CD4-positive, alpha-beta T cell (primary cell): ENCODE results near the gene NKTR. TPM values are rescaled to one million over a fixed set of nuclear protein-coding genes. Genes with fewer than 3 reads are reported as not detected.

ENCODE experiments used
- ATAC-seq: fragments of 200-7000 bp; cut with Tn5 transposase; one replicate; pipeline ENCODE4 v1.10.0; 2022; ENCODE audit warnings: mild to moderate bottlenecking; ENCODE audit not compliant: poor library complexity
- CTCF ChIA-PET: fragments of 350-600 bp; sonication (Branson Sonifier 250); formaldehyde crosslinking; loops from one replicate; lab custom pipeline; 2021; ENCODE audit warnings: antibody characterized with exemption, inconsistent platforms; lab: Charles Lee
- POLR2A ChIA-PET: fragments of 350-600 bp; sonication (Branson Sonifier 250); formaldehyde crosslinking; loops from one replicate; lab custom pipeline; 2021; ENCODE audit warnings: antibody characterized with exemption, inconsistent platforms; lab: Charles Lee
- DNase-seq, 14 experiments: peaks; one replicate each; pipeline ENCODE4 v3.0.0-alpha.2; 2013 to 2020; ENCODE audit warnings: mixed read lengths in 2 of 14
- H3K27ac ChIP-seq, 2 donors: one replicate each; pipeline versions ENCODE4 v1.5.1 to v1.7.0; 2013; ENCODE audit warnings: low read length in 2 of 2, low read depth in 1 of 2, mild to moderate bottlenecking in 1 of 2
- H3K27me3 ChIP-seq, 2 experiments: 1 replicate in 1 of 2; 2 replicates in 1 of 2; pipeline versions ENCODE4 v1.6.1 to v1.7.0; 2013; ENCODE audit warnings: low read length in 2 of 2, control low read depth in 1 of 2, mild to moderate bottlenecking in 1 of 2, moderate library complexity in 1 of 2; ENCODE audit not compliant: insufficient read depth in 2 of 2, control insufficient read depth in 1 of 2
- H3K36me3 ChIP-seq: one replicate; pipeline ENCODE4 v1.6.1; 2013; ENCODE audit warnings: low read length, control low read depth; ENCODE audit not compliant: insufficient read depth
- H3K4me1 ChIP-seq: one replicate; pipeline ENCODE4 v1.6.1; 2013; ENCODE audit warnings: low read length, control low read depth; ENCODE audit not compliant: insufficient read depth
- H3K4me3 ChIP-seq: one replicate; pipeline ENCODE4 v1.5.1; 2013; ENCODE audit warnings: mild to moderate bottlenecking, low read length, moderate library complexity
- H3K9me3 ChIP-seq, 2 experiments: 1 replicate in 1 of 2; 2 replicates in 1 of 2; pipeline versions ENCODE4 v1.6.1 to v1.7.0; 2013; ENCODE audit warnings: low read length in 2 of 2, mild to moderate bottlenecking in 2 of 2, control low read depth in 1 of 2, moderate library complexity in 1 of 2; ENCODE audit not compliant: control insufficient read depth in 1 of 2, insufficient read depth in 1 of 2
- H3K27ac Mint-ChIP-seq: one replicate; pipeline ENCODE4 v1.8.0; 2020; ENCODE audit warnings: mixed read lengths
- H3K27me3 Mint-ChIP-seq: one replicate; pipeline ENCODE4 v1.8.0; 2021; ENCODE audit warnings: mixed read lengths
- H3K36me3 Mint-ChIP-seq: one replicate; pipeline ENCODE4 v1.8.0; 2021; ENCODE audit warnings: low read depth, mixed read lengths
- H3K4me1 Mint-ChIP-seq: one replicate; pipeline ENCODE4 v1.8.0; 2021; ENCODE audit warnings: low read depth, mixed read lengths
- H3K4me3 Mint-ChIP-seq: one replicate; pipeline ENCODE4 v1.8.0; 2020; ENCODE audit warnings: mild to moderate bottlenecking, mixed read lengths
- H3K9me3 Mint-ChIP-seq: one replicate; pipeline ENCODE4 v1.8.0; 2020; ENCODE audit warnings: mixed read lengths
- CTCF ChIP-seq: fragments of 200-600 bp; IDR thresholded peaks from one replicate; pipeline ENCODE4 v1.8.0; 2022; ENCODE audit warnings: antibody characterized with exemption, mild to moderate bottlenecking
- intact Hi-C, 2 experiments: fragments of 100-400 bp; cut with DNase I in 1 of 2; cut with micrococcal nuclease in 1 of 2; formaldehyde crosslinking; loops; one replicate each; pipeline versions ENCODE4 v1.15.1 to v1.9.0; 2023 to 2025; cut with DNase I, micrococcal nuclease
- total RNA-seq, 174 experiments: library from RNA in 2 of 174; stranded (reverse) in 2 of 174; gene quantifications; one replicate each; pipeline ENCODE4 v1.2.3 and lab custom pipeline; 2021 to 2026

NKTR gene
- total RNA-seq, 2 experiments from 2014 or later, result 236 to 249 TPM

DNA sequence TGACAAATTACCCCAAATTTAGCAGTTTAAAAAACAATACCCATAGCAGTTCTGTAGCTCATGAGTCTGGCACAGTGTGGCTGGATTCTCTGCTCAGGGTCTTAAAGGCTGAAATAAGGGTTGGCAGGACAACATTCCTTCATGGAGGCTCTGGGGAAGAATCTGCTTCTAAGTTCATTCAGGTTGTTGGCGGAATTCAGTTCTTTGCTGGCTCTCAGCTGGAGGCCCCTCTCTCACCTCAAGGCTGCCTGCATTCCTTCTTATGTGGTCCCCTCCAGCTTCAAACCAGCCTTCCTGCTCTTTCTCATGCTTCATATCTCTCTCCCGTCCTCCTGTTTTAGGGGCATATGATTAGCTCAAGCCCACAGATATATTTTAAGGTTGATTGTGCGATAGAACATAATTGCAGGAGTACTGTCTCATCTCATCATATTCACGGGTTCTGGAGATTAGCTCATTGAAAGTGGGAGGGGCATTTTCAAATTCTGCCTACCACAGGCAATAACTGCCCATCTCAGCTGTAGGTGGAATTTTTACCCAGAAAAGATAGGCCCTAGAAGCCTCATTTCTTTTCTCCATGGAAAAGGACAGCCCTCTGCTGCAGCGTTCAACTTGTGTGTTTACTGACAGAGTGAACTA lies 47.5 kb downstream of the NKTR start:
- H3K36me3 ChIP-seq, result peaks cover 53% of the 10 kb centered on the region
- H3K27ac ChIP-seq, result no peak overlapping the region
- H3K27me3 ChIP-seq, result no peaks in the 10 kb centered on the region
- TF ChIP-seq CTCF, result no peak
- H3K27ac Mint-ChIP-seq, result peak overlapping the region; percentile 67
- intact Hi-C loops, result loop anchor here in 1 of 2 experiments (5.0 kb wide), 1 partner anchor 36 kb away; no protein-coding TSS in a partner anchor
- ATAC-seq (no peak), DNase-seq (no peak)
- H3K9me3 Mint-ChIP-seq, result no peaks in the 10 kb centered on the region
- no peaks in the 10 kb centered on the region for H3K9me3 ChIP-seq
- H3K4me3 ChIP-seq, result no peak overlapping the region
- no peaks in the 10 kb centered on the region for H3K27me3 Mint-ChIP-seq
- H3K4me1 Mint-ChIP-seq, result peaks cover 27% of the 10 kb centered on the region
- H3K4me3 Mint-ChIP-seq, result no peak overlapping the region
- ChIA-PET POLR2A (interaction anchor here (0.9 to 1.1 kb wide), 2 partner anchors 9 to 1415 kb away, joined by 3 to 4 read pairs; no protein-coding TSS in a partner anchor), CTCF (interaction anchor here (1.3 to 2.2 kb wide), 2 partner anchors 11 to 14 kb away, joined by 3 to 5 read pairs; no protein-coding TSS in a partner anchor)
- H3K36me3 Mint-ChIP-seq, result peaks cover 56% of the 10 kb centered on the region
- peaks cover 8% of the 10 kb centered on the region for H3K4me1 ChIP-seq

GRCh38 chr3:42649006-42649405 lies 48.5 kb downstream of the NKTR start:
- peaks cover 18% of the 10 kb centered on the region for H3K4me1 ChIP-seq
- H3K9me3 ChIP-seq, result no peaks in the 10 kb centered on the region
- no peaks in the 10 kb centered on the region for H3K27me3 ChIP-seq
- no peak overlapping the region for H3K27ac ChIP-seq
- Mint-ChIP-seq H3K4me3 (no peak overlapping the region), H3K36me3 (peaks cover 45% of the 10 kb centered on the region), H3K27ac (peak overlapping the region; percentile 46), H3K4me1 (peaks cover 35% of the 10 kb centered on the region), H3K9me3 (no peaks in the 10 kb centered on the region), H3K27me3 (no peaks in the 10 kb centered on the region)
- intact Hi-C loops, result loop anchor here in 1 of 2 experiments (5.0 kb wide), 1 partner anchor 37 kb away; no protein-coding TSS in a partner anchor
- no peak for TF ChIP-seq CTCF
- ChIA-PET CTCF (interaction anchor here (2.2 kb wide), 1 partner anchor 12 kb away, joined by 5 read pairs; no protein-coding TSS in a partner anchor), POLR2A (no interaction called here)
- ATAC-seq (no peak), DNase-seq (no peak)
- peaks cover 42% of the 10 kb centered on the region for H3K36me3 ChIP-seq
- H3K4me3 ChIP-seq, result no peak overlapping the region

DNA sequence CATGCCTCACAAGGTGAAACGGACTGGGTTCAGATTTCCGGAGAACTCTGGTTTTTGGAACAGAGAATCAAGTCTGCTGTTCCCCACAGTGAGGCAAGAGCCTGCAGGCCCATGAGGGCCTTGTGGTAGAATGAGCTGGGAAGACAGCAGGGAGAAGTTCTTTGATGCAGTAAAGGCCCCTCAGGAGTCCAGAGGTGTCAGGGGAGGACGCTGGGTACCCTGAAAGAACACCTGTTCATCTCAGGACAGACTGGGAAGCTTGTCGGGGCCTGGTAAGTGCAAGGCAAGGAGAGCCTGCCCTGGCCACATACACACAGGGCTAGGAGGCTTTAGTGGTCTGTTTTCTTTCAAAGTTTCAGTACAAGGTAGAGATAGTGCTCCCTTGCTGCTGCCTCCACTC lies 49.3 kb downstream of the NKTR start:
- peaks cover 34% of the 10 kb centered on the region for H3K36me3 ChIP-seq
- TF ChIP-seq CTCF, result no peak
- peak overlapping the region; percentile 46 for H3K27ac Mint-ChIP-seq
- H3K27me3 ChIP-seq, result no peaks in the 10 kb centered on the region
- ATAC-seq (no peak), DNase-seq (no peak)
- peaks cover 35% of the 10 kb centered on the region for H3K4me1 Mint-ChIP-seq
- H3K36me3 Mint-ChIP-seq, result peaks cover 39% of the 10 kb centered on the region
- CTCF ChIA-PET, result no interaction called here
- H3K4me1 ChIP-seq, result peaks cover 22% of the 10 kb centered on the region
- no peak overlapping the region for H3K27ac ChIP-seq
- no peak overlapping the region for H3K4me3 ChIP-seq
- H3K9me3 ChIP-seq, result no peaks in the 10 kb centered on the region
- no peaks in the 10 kb centered on the region for H3K9me3 Mint-ChIP-seq
- POLR2A ChIA-PET, result no interaction called here
- no peaks in the 10 kb centered on the region for H3K27me3 Mint-ChIP-seq
- intact Hi-C loops, result loop anchor here in 1 of 2 experiments (5.0 kb wide), 2 partner anchors 37 to 93 kb away; no protein-coding TSS in a partner anchor
- no peak overlapping the region for H3K4me3 Mint-ChIP-seq
